ENCODE measurements around the gene CSGALNACT2.

The CSGALNACT2 gene

GRCh38 chr10:43117031-43117776 lies 21.0 kb upstream of the CSGALNACT2 start:
- TF ChIP-seq CTCF (IDR thresholded peaks at IDR 0.05; ENCODE audit: extremely low read depth, insufficient read depth, missing control alignments) = no peak
- in situ Hi-C loops (cut with MboI; ENCODE audit: low pct_unique_long_range_greater_than_20kb, low sequenced_read_pairs, unreplicated experiment) = no loop called here
- DNase-seq (ENCODE audit: low spot score) = no peak

- in situ Hi-C loops (cut with MboI; ENCODE audit: low pct_unique_long_range_greater_than_20kb, low sequenced_read_pairs, unreplicated experiment) = no loop called here
- no peak for DNase-seq (ENCODE audit: low spot score)
- no peak for TF ChIP-seq CTCF (IDR thresholded peaks at IDR 0.05; ENCODE audit: extremely low read depth, insufficient read depth, missing control alignments)
Observed at GRCh38 chr10:43117777-43118583, 20.3 kb upstream of the CSGALNACT2 start.

- in situ Hi-C loops (cut with MboI; ENCODE audit: low pct_unique_long_range_greater_than_20kb, low sequenced_read_pairs, unreplicated experiment) = no loop called here
- DNase-seq (ENCODE audit: low spot score) = no peak
- no peak for TF ChIP-seq CTCF (IDR thresholded peaks at IDR 0.05; ENCODE audit: extremely low read depth, insufficient read depth, missing control alignments)
Observed at GRCh38 chr10:43118631-43119415, 19.4 kb upstream of the CSGALNACT2 start.

GRCh38 chr10:43119416-43120115 lies 18.7 kb upstream of the CSGALNACT2 start:
- TF ChIP-seq CTCF (IDR thresholded peaks at IDR 0.05; ENCODE audit: extremely low read depth, insufficient read depth, missing control alignments) = no peak
- DNase-seq (ENCODE audit: low spot score) = no peak
- in situ Hi-C loops (cut with MboI; ENCODE audit: low pct_unique_long_range_greater_than_20kb, low sequenced_read_pairs, unreplicated experiment) = no loop called here

GRCh38 chr10:43120116-43120928 lies 17.9 kb upstream of the CSGALNACT2 start:
- in situ Hi-C loops (cut with MboI; ENCODE audit: low pct_unique_long_range_greater_than_20kb, low sequenced_read_pairs, unreplicated experiment) = no loop called here
- DNase-seq (ENCODE audit: low spot score) = no peak
- no peak for TF ChIP-seq CTCF (IDR thresholded peaks at IDR 0.05; ENCODE audit: extremely low read depth, insufficient read depth, missing control alignments)
